CD4-positive, alpha-beta T cell treated with Interleukin-12 subunit alpha and Interleukin-12 subunit beta, for 1 hour (primary cell): Measurements from ENCODE around the gene ATAD2B.

Experiments
- DNase-seq: peaks from one replicate; pipeline ENCODE4 v3.0.0-alpha.2; 2020

The ATAD2B gene

GRCh38 chr2:23836505-23836904 is 90.4 kb downstream of the ATAD2B start:
- DNase-seq, result no peak

DNA sequence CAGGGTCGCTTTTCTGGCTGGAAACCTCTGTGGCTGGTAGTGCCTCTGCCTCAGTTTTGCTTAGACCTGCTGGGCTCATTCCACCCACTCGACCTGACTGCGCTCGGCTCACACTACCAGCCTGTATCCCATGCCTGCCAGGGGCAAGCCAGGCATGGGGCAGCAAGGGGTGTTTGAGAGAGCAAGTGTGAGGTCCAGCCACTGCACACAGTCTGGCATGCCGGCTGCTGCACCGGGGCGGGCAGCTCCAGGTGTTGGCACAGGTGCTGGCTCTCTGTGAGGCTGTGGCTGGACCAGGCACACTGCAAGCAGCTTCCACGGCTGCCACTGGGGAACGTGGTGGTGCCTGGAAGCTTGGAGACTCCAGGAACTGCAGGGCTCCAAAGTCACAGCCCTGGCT is 90.9 kb downstream of the ATAD2B start:
- no peak for DNase-seq

DNA sequence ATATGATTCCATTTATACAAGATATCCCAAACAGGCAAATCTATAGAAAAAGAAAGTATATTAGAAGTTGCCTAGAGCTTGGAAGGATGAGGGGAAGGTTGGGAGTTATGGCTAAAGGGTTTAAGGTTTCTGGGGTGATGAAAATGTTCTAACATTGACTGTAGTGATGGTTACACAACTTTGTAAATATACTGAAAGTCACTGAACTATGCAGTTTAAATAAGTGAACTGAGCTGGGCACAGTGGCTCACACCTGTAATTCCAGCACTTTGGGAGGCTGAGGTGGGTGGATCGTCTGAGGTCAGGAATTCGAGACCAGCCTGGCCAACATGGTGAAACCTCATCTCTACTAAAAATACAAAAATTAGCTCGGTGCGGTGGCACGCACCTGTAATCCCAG is 91.5 kb downstream of the ATAD2B start:
- no peak for DNase-seq

DNA sequence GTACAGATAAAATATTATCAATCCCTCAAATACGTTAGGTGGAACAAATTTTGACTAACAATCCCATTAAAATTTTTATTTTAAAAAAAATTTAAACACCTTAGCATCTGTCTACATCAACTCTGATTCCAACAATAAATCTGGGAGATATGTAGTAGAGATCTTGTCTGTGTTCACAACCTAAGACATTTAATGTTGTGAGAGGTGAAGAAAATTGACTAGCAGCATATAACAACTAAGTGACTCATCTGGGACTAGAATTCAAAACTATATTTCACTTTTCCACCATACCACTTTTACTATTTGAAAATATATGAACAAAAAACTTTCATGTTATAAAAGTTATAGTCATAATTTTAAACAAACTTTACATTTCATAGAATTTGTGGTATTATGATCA is 97.9 kb downstream of the ATAD2B start:
- no peak for DNase-seq

- DNase-seq, result no peak
Measured at GRCh38 chr2:23828256-23828980, 98.5 kb downstream of the ATAD2B start.

GRCh38 chr2:23827287-23827686 is 99.6 kb downstream of the ATAD2B start:
- no peak for DNase-seq

GRCh38 chr2:23826771-23827170 is 100.2 kb downstream of the ATAD2B start:
- no peak for DNase-seq

DNA sequence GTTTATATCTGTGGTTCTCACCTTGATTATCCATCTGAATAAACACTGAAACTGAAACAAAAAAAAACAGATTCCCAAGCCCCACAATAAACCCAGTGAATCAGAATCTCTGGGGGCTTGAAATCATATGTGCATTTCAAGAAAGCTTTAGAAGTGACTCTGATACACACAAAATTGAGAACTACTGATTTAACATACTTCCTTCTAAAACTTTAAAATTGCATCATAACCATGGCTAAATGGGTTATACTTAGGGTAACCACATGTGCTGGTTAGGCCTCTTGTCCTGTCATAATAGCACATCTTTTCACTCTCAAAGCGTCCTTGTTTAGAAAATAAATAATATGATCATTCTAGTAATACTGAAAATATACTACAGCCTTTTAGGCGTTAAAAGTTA is 100.9 kb downstream of the ATAD2B start:
- no peak for DNase-seq

DNA sequence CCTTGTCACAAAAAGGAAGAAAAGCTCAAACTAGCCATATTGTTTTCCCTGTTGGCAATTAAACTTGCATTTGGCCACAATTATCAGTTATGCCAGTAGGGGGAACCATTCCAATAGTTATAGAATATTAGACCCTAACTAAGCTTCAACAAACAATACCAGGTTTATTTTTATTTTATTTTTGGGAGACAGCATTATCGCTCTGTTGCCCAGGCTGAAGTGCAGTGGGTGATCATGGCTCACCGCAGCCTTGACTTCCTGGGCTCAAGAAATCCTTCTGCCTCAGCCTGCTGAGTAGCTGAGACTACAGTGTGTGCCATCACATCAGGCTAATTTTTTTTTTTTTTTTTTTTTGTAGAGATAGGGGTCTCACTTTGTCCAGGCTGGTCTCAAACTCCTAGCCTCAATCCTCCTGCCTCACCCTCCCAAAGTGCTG is 102.1 kb downstream of the ATAD2B start:
- peak; percentile 59 for DNase-seq

DNA sequence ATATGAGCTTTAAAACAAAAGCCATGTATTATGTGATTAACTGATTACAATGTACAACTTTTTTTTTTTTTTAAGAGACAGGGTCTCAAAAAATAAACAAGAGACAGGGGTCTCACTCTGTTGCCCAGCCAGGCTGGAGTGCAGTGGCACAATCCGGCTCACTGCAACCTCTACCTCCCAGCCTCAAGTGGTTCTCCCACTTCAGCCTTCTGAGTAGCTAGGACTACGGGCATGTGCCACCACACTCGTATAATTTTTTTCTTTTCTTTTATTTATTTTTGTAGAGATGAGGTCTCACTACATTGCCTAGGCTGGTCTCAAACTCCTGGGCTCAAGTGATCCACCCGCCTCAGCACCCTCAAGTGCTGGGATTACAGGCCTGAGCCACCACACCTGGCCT is 103.1 kb downstream of the ATAD2B start:
- no peak for DNase-seq

DNA sequence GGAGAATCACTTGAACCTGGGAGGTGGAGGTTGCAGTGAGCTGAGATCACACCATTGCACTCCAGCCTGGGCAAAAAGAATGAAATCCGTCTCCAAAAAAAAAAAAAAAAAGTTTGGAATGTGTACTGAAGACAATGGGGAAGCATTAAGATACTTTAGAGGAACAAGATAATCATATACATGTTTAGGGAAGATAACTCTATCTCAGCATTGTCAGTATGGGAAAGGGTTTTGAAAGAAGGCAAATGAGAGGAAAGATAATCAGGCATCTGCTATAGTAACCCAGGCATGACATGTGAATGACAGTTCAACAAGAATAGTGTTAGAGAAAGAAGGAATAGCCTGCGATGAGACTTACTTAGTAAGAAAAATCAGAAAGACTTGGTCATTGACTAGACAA is 112.0 kb downstream of the ATAD2B start:
- no peak for DNase-seq

GRCh38 chr2:23813438-23813837 is 113.5 kb downstream of the ATAD2B start:
- no peak for DNase-seq

DNA sequence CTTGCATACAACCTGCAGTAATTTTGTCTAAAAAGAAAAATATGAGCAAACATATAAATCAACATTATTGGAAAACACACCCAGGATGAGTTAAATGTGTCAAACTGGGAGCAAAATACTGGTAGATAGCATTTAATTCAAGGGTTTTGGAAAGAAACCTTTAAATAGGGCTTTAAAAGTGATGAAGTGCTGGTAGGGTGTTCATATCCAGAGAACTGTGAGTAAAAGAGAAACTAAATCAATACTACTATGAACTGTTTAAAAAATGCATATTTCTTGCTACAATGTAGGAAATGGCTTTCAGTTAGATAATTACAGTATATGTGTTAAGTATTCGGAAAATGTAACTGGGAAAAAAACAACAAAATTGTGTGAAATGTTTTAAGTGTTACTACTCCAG is 117.8 kb downstream of the ATAD2B start:
- DNase-seq, result no peak

- DNase-seq, result no peak
Measured at GRCh38 chr2:23806665-23807249, 120.2 kb downstream of the ATAD2B start.

DNA sequence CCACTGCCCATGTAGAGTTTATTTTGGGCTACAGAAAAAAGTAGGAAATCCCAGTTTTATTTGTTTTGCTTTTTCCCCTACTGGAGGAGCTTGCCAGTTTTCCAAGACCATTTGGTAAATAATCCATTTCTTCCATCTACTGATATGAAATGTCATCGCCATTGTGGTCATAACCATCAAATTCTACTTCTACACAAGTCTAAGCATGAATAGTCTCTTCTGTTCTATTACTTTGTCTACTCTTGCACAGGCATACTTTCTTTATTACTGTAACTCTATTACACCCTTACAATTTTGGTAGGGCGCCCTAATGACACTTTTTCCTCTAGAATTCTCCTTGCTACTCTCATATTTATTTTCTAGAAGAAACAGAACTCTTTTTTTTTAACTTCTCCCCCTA is 120.7 kb downstream of the ATAD2B start:
- no peak for DNase-seq

- no peak for DNase-seq
Measured at GRCh38 chr2:23803965-23804542, 122.9 kb downstream of the ATAD2B start.

- DNase-seq, result no peak
Measured at GRCh38 chr2:23803264-23803964, 123.5 kb downstream of the ATAD2B start.

DNA sequence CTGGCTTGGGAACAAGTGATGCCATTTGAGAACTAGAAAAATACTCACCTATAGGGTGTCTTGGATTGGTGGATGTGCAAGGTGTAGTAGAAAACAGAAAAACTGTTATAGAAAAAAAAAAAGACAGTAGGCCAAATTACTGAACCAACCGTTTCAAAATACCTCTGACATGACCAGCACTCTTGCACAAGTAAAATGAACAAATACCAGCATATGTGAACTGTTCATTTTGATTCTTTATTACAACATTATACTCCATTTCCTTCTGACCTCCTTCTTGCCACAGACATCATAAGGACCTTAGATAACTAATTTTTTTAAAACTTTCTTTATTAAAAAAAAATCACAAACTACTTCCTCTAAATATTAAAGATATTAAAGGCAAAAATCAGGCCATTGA is 125.5 kb downstream of the ATAD2B start:
- no peak for DNase-seq

GRCh38 chr2:23794234-23794633 is 132.7 kb downstream of the ATAD2B start:
- DNase-seq, result no peak

- DNase-seq, result no peak
Measured at GRCh38 chr2:23793476-23793875, 133.4 kb downstream of the ATAD2B start.

GRCh38 chr2:23791030-23791429 is 135.9 kb downstream of the ATAD2B start:
- no peak for DNase-seq

GRCh38 chr2:23789012-23789411 is 137.9 kb downstream of the ATAD2B start:
- DNase-seq, result no peak

- peak; percentile 17 for DNase-seq
Measured at GRCh38 chr2:23788100-23788499, 138.8 kb downstream of the ATAD2B start.

GRCh38 chr2:23784971-23785370 is 142.0 kb downstream of the ATAD2B start:
- no peak for DNase-seq
